ENCODE data around the gene MS4A5. TPM values are rescaled to one million over a fixed set of nuclear protein-coding genes. Genes with fewer than 3 reads are reported as not detected.
"Not testable (repeated sequence)": the region's sequence is repeated elsewhere in the genome, so short reads cannot be mapped to it uniquely, and the experiment has no call there.

The MS4A5 gene
- total RNA-seq, 1 donor from 2014 or later: not detected

- H3K9me3 Mint-ChIP-seq (ENCODE audit: unreplicated experiment): no peaks in the 10 kb centered on the region
- Histone ChIP-seq H3K9me3 (ENCODE audit: insufficient read depth, low read depth, low read length) (peaks cover 4% of the 10 kb centered on the region), H3K27ac (ENCODE audit: low read depth, low read length) (no peak overlapping the region), H3K36me3 (ENCODE audit: insufficient read depth, low read length) (no peaks in the 10 kb centered on the region), H3K79me2 (ENCODE audit: insufficient read depth, low read length) (no peaks in the 10 kb centered on the region), H4K20me1 (ENCODE audit: insufficient read depth, low read length) (no peaks in the 10 kb centered on the region), H2AFZ (ENCODE audit: low read depth, low read length) (no peak overlapping the region), H3K4me2 (ENCODE audit: low read length) (no peak overlapping the region), H3K4me3 (ENCODE audit: insufficient read depth, low read depth, low read length) (no peak overlapping the region), H3K9ac (ENCODE audit: low read length) (no peak overlapping the region), H3K27me3 (ENCODE audit: insufficient read depth, low read length) (no peaks in the 10 kb centered on the region), H3K4me1 (ENCODE audit: insufficient read depth, low read length) (no peaks in the 10 kb centered on the region)
- TF ChIP-seq EZH2 (IDR thresholded peaks at IDR 0.05; ENCODE audit: insufficient read depth, low read length) (no peak), CTCF (IDR thresholded peaks at IDR 0.05; ENCODE audit: insufficient read depth, low read depth, low read length) (no peak)
- H3K27me3 Mint-ChIP-seq (ENCODE audit: low read depth, unreplicated experiment): no peaks in the 10 kb centered on the region
- no peak overlapping the region for H3K4me3 Mint-ChIP-seq (ENCODE audit: unreplicated experiment)
- H3K4me1 Mint-ChIP-seq (ENCODE audit: low read depth, unreplicated experiment): peaks cover 4% of the 10 kb centered on the region
- no peak overlapping the region for H3K27ac Mint-ChIP-seq (ENCODE audit: unreplicated experiment)
- FAIRE-seq: no peak
- no peak for DNase-seq (ENCODE audit: low read depth)
- H3K36me3 Mint-ChIP-seq (ENCODE audit: low read depth, unreplicated experiment): no peaks in the 10 kb centered on the region
Observed at GRCh38 chr11:60433401-60433800, 4.0 kb downstream of the MS4A5 start.

- Mint-ChIP-seq H3K4me3 (ENCODE audit: unreplicated experiment) (no peak overlapping the region), H3K4me1 (ENCODE audit: low read depth, unreplicated experiment) (no peaks in the 10 kb centered on the region), H3K27ac (ENCODE audit: unreplicated experiment) (no peak overlapping the region), H3K27me3 (ENCODE audit: low read depth, unreplicated experiment) (no peaks in the 10 kb centered on the region), H3K9me3 (ENCODE audit: unreplicated experiment) (no peaks in the 10 kb centered on the region), H3K36me3 (ENCODE audit: low read depth, unreplicated experiment) (no peaks in the 10 kb centered on the region)
- H3K4me2 ChIP-seq (ENCODE audit: low read length): no peak overlapping the region
- H4K20me1 ChIP-seq (ENCODE audit: insufficient read depth, low read length): no peaks in the 10 kb centered on the region
- no peak overlapping the region for H2AFZ ChIP-seq (ENCODE audit: low read depth, low read length)
- H3K27me3 ChIP-seq (ENCODE audit: insufficient read depth, low read length): no peaks in the 10 kb centered on the region
- FAIRE-seq (no peak), DNase-seq (ENCODE audit: low read depth) (no peak)
- no peaks in the 10 kb centered on the region for H3K4me1 ChIP-seq (ENCODE audit: insufficient read depth, low read length)
- TF ChIP-seq EZH2 (IDR thresholded peaks at IDR 0.05; ENCODE audit: insufficient read depth, low read length): no peak
- no peak for TF ChIP-seq CTCF (IDR thresholded peaks at IDR 0.05; ENCODE audit: insufficient read depth, low read depth, low read length)
- no peak overlapping the region for H3K4me3 ChIP-seq (ENCODE audit: insufficient read depth, low read depth, low read length)
- no peak overlapping the region for H3K27ac ChIP-seq (ENCODE audit: low read depth, low read length)
- no peaks in the 10 kb centered on the region for H3K9me3 ChIP-seq (ENCODE audit: insufficient read depth, low read depth, low read length)
- no peak overlapping the region for H3K9ac ChIP-seq (ENCODE audit: low read length)
- no peaks in the 10 kb centered on the region for H3K79me2 ChIP-seq (ENCODE audit: insufficient read depth, low read length)
- no peaks in the 10 kb centered on the region for H3K36me3 ChIP-seq (ENCODE audit: insufficient read depth, low read length)
Observed at GRCh38 chr11:60447070-60447469, 17.7 kb downstream of the MS4A5 start.

- no peak overlapping the region for H3K4me2 ChIP-seq (ENCODE audit: low read length)
- no peaks in the 10 kb centered on the region for H3K79me2 ChIP-seq (ENCODE audit: insufficient read depth, low read length)
- Mint-ChIP-seq H3K27ac (ENCODE audit: unreplicated experiment) (no peak overlapping the region), H3K27me3 (ENCODE audit: low read depth, unreplicated experiment) (no peaks in the 10 kb centered on the region), H3K9me3 (ENCODE audit: unreplicated experiment) (no peaks in the 10 kb centered on the region), H3K4me3 (ENCODE audit: unreplicated experiment) (no peak overlapping the region), H3K4me1 (ENCODE audit: low read depth, unreplicated experiment) (no peaks in the 10 kb centered on the region), H3K36me3 (ENCODE audit: low read depth, unreplicated experiment) (no peaks in the 10 kb centered on the region)
- DNase-seq (ENCODE audit: low read depth): no peak
- no peak overlapping the region for H3K27ac ChIP-seq (ENCODE audit: low read depth, low read length)
- no peak overlapping the region for H3K9ac ChIP-seq (ENCODE audit: low read length)
- no peaks in the 10 kb centered on the region for H4K20me1 ChIP-seq (ENCODE audit: insufficient read depth, low read length)
- H2AFZ ChIP-seq (ENCODE audit: low read depth, low read length): no peak overlapping the region
- TF ChIP-seq EZH2 (IDR thresholded peaks at IDR 0.05; ENCODE audit: insufficient read depth, low read length) (no peak), CTCF (IDR thresholded peaks at IDR 0.05; ENCODE audit: insufficient read depth, low read depth, low read length) (no peak)
- no peaks in the 10 kb centered on the region for H3K4me1 ChIP-seq (ENCODE audit: insufficient read depth, low read length)
- no peaks in the 10 kb centered on the region for H3K9me3 ChIP-seq (ENCODE audit: insufficient read depth, low read depth, low read length)
- no peaks in the 10 kb centered on the region for H3K36me3 ChIP-seq (ENCODE audit: insufficient read depth, low read length)
- no peaks in the 10 kb centered on the region for H3K27me3 ChIP-seq (ENCODE audit: insufficient read depth, low read length)
- H3K4me3 ChIP-seq (ENCODE audit: insufficient read depth, low read depth, low read length): no peak overlapping the region
- FAIRE-seq: no peak
Observed at GRCh38 chr11:60447846-60448245, 18.5 kb downstream of the MS4A5 start.

- H3K4me1 Mint-ChIP-seq (ENCODE audit: low read depth, unreplicated experiment); DNase-seq (ENCODE audit: low read depth); H3K79me2 ChIP-seq (ENCODE audit: insufficient read depth, low read length); H3K9me3 Mint-ChIP-seq (ENCODE audit: unreplicated experiment); H2AFZ ChIP-seq (ENCODE audit: low read depth, low read length); H3K27me3 Mint-ChIP-seq (ENCODE audit: low read depth, unreplicated experiment); H3K36me3 Mint-ChIP-seq (ENCODE audit: low read depth, unreplicated experiment); H3K9me3 ChIP-seq (ENCODE audit: insufficient read depth, low read depth, low read length); H3K27me3 ChIP-seq (ENCODE audit: insufficient read depth, low read length); FAIRE-seq; H3K4me3 Mint-ChIP-seq (ENCODE audit: unreplicated experiment); H3K27ac ChIP-seq (ENCODE audit: low read depth, low read length); H3K36me3 ChIP-seq (ENCODE audit: insufficient read depth, low read length); H3K27ac Mint-ChIP-seq (ENCODE audit: unreplicated experiment); H3K4me3 ChIP-seq (ENCODE audit: insufficient read depth, low read depth, low read length); H3K4me1 ChIP-seq (ENCODE audit: insufficient read depth, low read length); H3K9ac ChIP-seq (ENCODE audit: low read length); H4K20me1 ChIP-seq (ENCODE audit: insufficient read depth, low read length); H3K4me2 ChIP-seq (ENCODE audit: low read length): not testable (repeated sequence)
Observed at GRCh38 chr11:60451185-60451584, 21.8 kb downstream of the MS4A5 start.
